Uterus (tissue), 2 donors: Measurements from ENCODE around the gene SHB.

Experiments used
- POLR2A ChIP-seq, 2 donors: fragments of 450-650 bp; IDR thresholded peaks; one replicate each; pipeline ENCODE4 v1.6.1; 2016; ENCODE audit warnings: antibody characterized with exemption in 2 of 2, mild to moderate bottlenecking in 1 of 2, moderate library complexity in 1 of 2
- TF ChIP-seq, protein P1 (sequence below), 4 experiments: fragments of 200-600 bp in 2 of 4; fragments of 450-650 bp in 2 of 4; sonication (generic) in 2 of 4; IDR thresholded peaks; one replicate each; pipeline ENCODE4 v1.5.1; 2016 to 2019; ENCODE audit warnings: antibody characterized with exemption in 4 of 4, mild to moderate bottlenecking in 2 of 4, moderate library complexity in 1 of 4

DNA sequence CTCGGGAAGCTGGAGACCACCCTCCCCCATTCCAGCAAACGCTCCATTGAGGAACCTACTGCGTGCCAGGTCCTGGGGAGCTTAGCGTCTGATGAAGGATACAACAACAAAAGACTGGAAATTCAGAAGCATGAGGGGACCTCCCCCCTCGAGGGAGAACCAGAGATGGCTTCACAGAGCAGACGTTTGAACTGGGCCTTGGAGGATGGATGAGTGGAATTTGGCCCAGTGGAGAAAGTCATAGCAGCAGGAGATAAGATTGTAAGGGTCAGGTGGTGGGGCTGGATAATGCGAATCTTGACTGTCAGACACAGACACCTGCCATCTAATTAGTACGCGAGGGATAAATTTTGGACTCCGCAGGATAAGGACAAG is 163.9 kb downstream of the SHB start:
- TF ChIP-seq, protein P1, sequence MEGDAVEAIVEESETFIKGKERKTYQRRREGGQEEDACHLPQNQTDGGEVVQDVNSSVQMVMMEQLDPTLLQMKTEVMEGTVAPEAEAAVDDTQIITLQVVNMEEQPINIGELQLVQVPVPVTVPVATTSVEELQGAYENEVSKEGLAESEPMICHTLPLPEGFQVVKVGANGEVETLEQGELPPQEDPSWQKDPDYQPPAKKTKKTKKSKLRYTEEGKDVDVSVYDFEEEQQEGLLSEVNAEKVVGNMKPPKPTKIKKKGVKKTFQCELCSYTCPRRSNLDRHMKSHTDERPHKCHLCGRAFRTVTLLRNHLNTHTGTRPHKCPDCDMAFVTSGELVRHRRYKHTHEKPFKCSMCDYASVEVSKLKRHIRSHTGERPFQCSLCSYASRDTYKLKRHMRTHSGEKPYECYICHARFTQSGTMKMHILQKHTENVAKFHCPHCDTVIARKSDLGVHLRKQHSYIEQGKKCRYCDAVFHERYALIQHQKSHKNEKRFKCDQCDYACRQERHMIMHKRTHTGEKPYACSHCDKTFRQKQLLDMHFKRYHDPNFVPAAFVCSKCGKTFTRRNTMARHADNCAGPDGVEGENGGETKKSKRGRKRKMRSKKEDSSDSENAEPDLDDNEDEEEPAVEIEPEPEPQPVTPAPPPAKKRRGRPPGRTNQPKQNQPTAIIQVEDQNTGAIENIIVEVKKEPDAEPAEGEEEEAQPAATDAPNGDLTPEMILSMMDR (IDR thresholded peaks at IDR 0.05): no peak
- no peak for TF ChIP-seq POLR2A (IDR thresholded peaks at IDR 0.05)
